Gastrocnemius medialis (tissue), 4 donors: ENCODE results near the gene SEMA3G. TPM values are rescaled to one million over a fixed set of nuclear protein-coding genes. Genes with fewer than 3 reads are reported as not detected.

Experiments
- ATAC-seq, 2 donors: fragments of 150-250 bp; one replicate each; pipeline ENCODE4 v1.9.1; 2016
- DNase-seq, 2 donors: peaks; one replicate each; pipeline ENCODE4 v3.0.0-alpha.2; 2019
- H3K27ac ChIP-seq, 4 donors: fragments of 200-600 bp; sonication (generic); 1 replicate in 1 of 4; 2 replicates in 3 of 4; pipeline ENCODE4 v1.5.1; 2016 to 2018; ENCODE audit warnings: mild to moderate bottlenecking in 2 of 4, moderate library complexity in 1 of 4
- H3K27me3 ChIP-seq, 3 donors: fragments of 200-600 bp; sonication (generic) in 2 of 3; 1 replicate in 1 of 3; 2 replicates in 2 of 3; pipeline versions ENCODE4 v1.5.1 to v1.6.0; 2016 to 2019; ENCODE audit warnings: mild to moderate bottlenecking in 1 of 3, moderate library complexity in 1 of 3
- H3K36me3 ChIP-seq, 2 donors: fragments of 200-600 bp; sonication (generic) in 1 of 2; one replicate each; pipeline ENCODE4 v1.5.1; 2017 to 2018
- H3K4me1 ChIP-seq, 2 donors: fragments of 200-600 bp; sonication (generic) in 1 of 2; one replicate each; pipeline ENCODE4 v1.5.1; 2016 to 2017; ENCODE audit warnings: mild to moderate bottlenecking in 2 of 2
- H3K4me3 ChIP-seq, 4 donors: fragments of 200-600 bp; sonication (generic) in 3 of 4; 1 replicate in 1 of 4; 2 replicates in 3 of 4; pipeline ENCODE4 v1.5.1; 2016 to 2019; ENCODE audit warnings: mild to moderate bottlenecking in 2 of 4
- H3K9me3 ChIP-seq, 3 donors: fragments of 200-600 bp; sonication (generic) in 2 of 3; 1 replicate in 1 of 3; 2 replicates in 2 of 3; pipeline ENCODE4 v1.5.1; 2016 to 2019
- POLR2A ChIP-seq, 2 donors: fragments of 450-650 bp; IDR thresholded peaks; one replicate each; pipeline ENCODE4 v1.6.1; 2017; ENCODE audit warnings: antibody characterized with exemption in 2 of 2, mild to moderate bottlenecking in 2 of 2, moderate library complexity in 2 of 2
- in situ Hi-C, 4 donors: fragments of 200-750 bp; cut with MboI; loops; one replicate each; pipeline versions ENCODE4 v1.15.0 to v1.8.0; 2017; ENCODE audit warnings: low sequenced_read_pairs in 4 of 4
- intact Hi-C: fragments of 100-400 bp; cut with DNase I; formaldehyde crosslinking; loops from one replicate; pipeline ENCODE4 v1.15.1; 2023; ENCODE audit warnings: low total_unique reads
- total RNA-seq, 4 donors: library from RNA; depleted of rRNA; stranded (reverse); fragments of >200 nt; gene quantifications; one replicate each; pipeline versions ENCODE4 v1.1.0 to v1.2.3, GENCODE V29; 2016
- TF ChIP-seq, protein P1 (sequence below), 5 experiments: fragments of 450-650 bp in 3 of 5; fragments of 200-600 bp in 2 of 5; sonication (generic) in 2 of 5; IDR thresholded peaks in 4 of 5; conservative IDR thresholded peaks in 1 of 5; 1 replicate in 4 of 5; 2 replicates in 1 of 5; pipeline ENCODE4 v1.5.1; 2016 to 2019; ENCODE audit warnings: antibody characterized with exemption in 5 of 5, mild to moderate bottlenecking in 3 of 5, moderate library complexity in 3 of 5

The SEMA3G gene
- total RNA-seq, 4 donors from 2014 or later: 3.8 to 20.3 (median 13.1) TPM

DNA sequence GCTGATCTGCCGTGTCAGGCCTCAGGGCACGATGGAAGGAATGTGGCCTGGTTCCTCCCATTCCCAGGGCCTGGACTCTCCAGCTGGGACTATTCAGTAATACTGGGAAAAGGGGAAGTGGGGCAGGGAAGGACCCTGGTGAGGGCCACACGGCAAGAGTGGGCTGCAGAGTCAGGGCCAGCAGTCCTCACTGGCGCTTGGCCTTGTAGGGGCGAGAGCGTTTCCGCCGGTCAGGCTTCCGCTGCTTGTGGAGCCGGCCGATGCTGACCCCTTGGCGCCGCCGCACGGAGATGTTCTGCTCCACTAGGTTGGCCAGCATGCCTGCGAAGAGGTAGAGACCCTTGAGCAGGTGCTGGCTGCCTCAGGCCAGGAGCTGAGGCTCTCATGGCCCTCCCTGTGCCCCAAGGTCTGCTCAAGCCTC, 42.8 kb downstream of the SEMA3G start:
- no peak for TF ChIP-seq POLR2A (IDR thresholded peaks at IDR 0.05)
- TF ChIP-seq, protein P1, sequence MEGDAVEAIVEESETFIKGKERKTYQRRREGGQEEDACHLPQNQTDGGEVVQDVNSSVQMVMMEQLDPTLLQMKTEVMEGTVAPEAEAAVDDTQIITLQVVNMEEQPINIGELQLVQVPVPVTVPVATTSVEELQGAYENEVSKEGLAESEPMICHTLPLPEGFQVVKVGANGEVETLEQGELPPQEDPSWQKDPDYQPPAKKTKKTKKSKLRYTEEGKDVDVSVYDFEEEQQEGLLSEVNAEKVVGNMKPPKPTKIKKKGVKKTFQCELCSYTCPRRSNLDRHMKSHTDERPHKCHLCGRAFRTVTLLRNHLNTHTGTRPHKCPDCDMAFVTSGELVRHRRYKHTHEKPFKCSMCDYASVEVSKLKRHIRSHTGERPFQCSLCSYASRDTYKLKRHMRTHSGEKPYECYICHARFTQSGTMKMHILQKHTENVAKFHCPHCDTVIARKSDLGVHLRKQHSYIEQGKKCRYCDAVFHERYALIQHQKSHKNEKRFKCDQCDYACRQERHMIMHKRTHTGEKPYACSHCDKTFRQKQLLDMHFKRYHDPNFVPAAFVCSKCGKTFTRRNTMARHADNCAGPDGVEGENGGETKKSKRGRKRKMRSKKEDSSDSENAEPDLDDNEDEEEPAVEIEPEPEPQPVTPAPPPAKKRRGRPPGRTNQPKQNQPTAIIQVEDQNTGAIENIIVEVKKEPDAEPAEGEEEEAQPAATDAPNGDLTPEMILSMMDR (IDR thresholded peaks at IDR 0.05 in 4 of 5, conservative IDR thresholded peaks at IDR 0.05 in 1 of 5): no peak
- DNase-seq: no peak
- in situ Hi-C loops (no loop called here), intact Hi-C loops (no loop called here)
- Histone ChIP-seq H3K36me3 (peaks cover 0 to 70% of the 10 kb centered on the region in 2 donors), H3K4me3 (no peak overlapping the region), H3K4me1 (peaks cover 0 to 7% of the 10 kb centered on the region in 2 donors), H3K27me3 (no peaks in the 10 kb centered on the region), H3K9me3 (no peaks in the 10 kb centered on the region), H3K27ac (no peak overlapping the region)
- no peak for ATAC-seq

DNA sequence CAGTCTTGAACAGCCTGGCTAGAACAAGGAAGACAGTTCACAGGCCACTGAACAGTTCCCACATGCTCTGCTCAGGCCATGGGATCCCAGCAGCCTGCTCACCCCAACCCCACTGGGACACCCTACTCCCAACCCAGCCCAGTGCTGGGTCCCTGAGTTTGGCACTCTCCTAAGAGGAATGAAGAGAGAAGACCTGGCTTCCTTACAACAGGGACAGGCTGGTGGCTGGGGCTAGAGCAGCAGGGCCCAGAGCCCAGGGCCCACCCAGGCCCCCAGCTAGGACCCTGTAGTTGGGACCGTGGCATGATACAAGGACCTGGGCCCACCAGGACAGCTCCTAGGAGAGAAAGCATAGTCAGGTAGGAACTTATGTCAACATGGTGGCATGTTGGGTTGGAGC, 43.4 kb downstream of the SEMA3G start:
- peaks cover 0 to 7% of the 10 kb centered on the region in 2 donors for H3K4me1 ChIP-seq
- H3K27me3 ChIP-seq: no peaks in the 10 kb centered on the region
- in situ Hi-C loops (no loop called here), intact Hi-C loops (no loop called here)
- DNase-seq (no peak), ATAC-seq (no peak)
- H3K9me3 ChIP-seq: no peaks in the 10 kb centered on the region
- no peak overlapping the region for H3K4me3 ChIP-seq
- H3K36me3 ChIP-seq: peaks cover 0 to 64% of the 10 kb centered on the region in 2 donors
- H3K27ac ChIP-seq: no peak overlapping the region
- no peak for TF ChIP-seq POLR2A (IDR thresholded peaks at IDR 0.05)
- TF ChIP-seq, protein P1 (IDR thresholded peaks at IDR 0.05 in 4 of 5, conservative IDR thresholded peaks at IDR 0.05 in 1 of 5): no peak

DNA sequence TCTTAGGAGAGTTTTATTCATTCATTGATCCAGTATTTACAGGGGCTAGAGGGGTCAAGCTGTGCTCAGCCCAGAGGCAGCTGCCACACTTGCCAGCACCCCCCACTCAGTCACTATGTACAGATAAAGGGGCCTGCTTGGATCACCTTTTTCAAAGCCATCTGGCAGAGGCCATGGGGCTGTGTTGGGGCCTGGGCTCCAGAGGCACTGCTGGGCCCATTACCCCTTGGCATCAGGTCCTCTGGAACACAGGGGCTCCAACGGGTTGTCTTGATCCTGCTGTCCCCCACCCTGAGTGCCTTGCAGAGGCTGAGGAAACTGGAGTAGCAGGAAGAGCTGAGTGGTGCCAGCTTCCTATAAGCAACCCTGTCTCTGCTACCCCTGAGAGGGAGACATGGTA, 43.9 kb downstream of the SEMA3G start:
- peaks cover 0 to 59% of the 10 kb centered on the region in 2 donors for H3K36me3 ChIP-seq
- in situ Hi-C loops (no loop called here), intact Hi-C loops (no loop called here)
- no peak for ATAC-seq
- H3K27me3 ChIP-seq: no peaks in the 10 kb centered on the region
- H3K4me3 ChIP-seq: no peak overlapping the region
- TF ChIP-seq POLR2A (IDR thresholded peaks at IDR 0.05): no peak
- TF ChIP-seq, protein P1 (IDR thresholded peaks at IDR 0.05 in 4 of 5, conservative IDR thresholded peaks at IDR 0.05 in 1 of 5): no peak
- no peak for DNase-seq
- H3K4me1 ChIP-seq: peaks cover 0 to 7% of the 10 kb centered on the region in 2 donors
- H3K9me3 ChIP-seq: no peaks in the 10 kb centered on the region
- H3K27ac ChIP-seq: no peak overlapping the region

DNA sequence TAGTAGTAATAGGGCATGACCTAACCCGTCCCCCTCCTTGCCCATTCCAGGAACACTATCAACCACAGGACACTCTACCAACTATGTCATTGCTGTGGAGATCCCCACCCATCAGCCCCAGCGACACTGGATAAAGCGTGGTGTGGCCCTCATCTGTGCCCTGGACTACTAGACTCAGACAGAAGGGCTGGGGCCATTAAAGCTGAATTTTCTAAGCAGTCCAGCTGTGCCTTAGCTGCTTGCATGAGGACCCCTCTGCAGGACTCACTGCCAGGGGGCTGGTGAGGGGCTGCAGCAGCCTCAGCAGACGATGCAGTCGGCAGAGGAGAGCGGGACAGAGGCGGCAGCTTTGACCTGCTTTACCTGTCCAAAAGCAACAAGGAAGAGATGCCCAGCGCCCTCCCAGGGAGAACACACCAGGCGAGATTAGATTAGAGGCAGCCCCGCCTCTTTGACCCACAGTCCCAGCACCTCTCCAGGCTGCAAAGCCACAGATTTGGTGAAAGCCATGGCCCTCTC, 44.6 kb downstream of the SEMA3G start:
- Histone ChIP-seq H3K4me3 (no peak overlapping the region), H3K4me1 (peaks cover 0 to 7% of the 10 kb centered on the region in 2 donors), H3K27ac (no peak overlapping the region), H3K9me3 (no peaks in the 10 kb centered on the region), H3K27me3 (no peaks in the 10 kb centered on the region), H3K36me3 (peaks cover 0 to 52% of the 10 kb centered on the region in 2 donors)
- TF ChIP-seq, protein P1 (IDR thresholded peaks at IDR 0.05 in 4 of 5, conservative IDR thresholded peaks at IDR 0.05 in 1 of 5): no peak
- TF ChIP-seq POLR2A (IDR thresholded peaks at IDR 0.05): no peak
- intact Hi-C loops: no loop called here
- ATAC-seq (no peak), DNase-seq (no peak)
- in situ Hi-C loops: no loop called here

DNA sequence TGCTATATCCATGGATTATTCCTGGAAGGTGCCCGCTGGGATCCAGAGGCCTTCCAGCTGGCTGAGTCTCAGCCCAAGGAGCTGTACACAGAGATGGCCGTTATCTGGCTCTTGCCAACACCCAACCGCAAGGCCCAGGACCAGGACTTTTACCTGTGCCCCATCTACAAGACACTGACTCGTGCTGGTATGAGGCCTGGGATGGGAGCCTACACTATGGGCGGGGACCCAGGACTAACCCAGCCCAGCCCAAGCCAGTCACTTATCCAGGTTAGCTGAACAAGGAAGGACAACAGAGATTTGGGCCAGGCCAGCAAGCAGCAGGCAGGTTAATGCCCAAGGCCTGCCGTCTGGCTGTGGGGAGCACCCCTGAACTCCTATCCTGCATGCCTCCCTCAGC, 45.3 kb downstream of the SEMA3G start:
- H3K4me1 ChIP-seq: peaks cover 0 to 7% of the 10 kb centered on the region in 2 donors
- peaks cover 0 to 44% of the 10 kb centered on the region in 2 donors for H3K36me3 ChIP-seq
- no peak overlapping the region for H3K4me3 ChIP-seq
- DNase-seq: no peak
- intact Hi-C loops: no loop called here
- TF ChIP-seq, protein P1 (IDR thresholded peaks at IDR 0.05 in 4 of 5, conservative IDR thresholded peaks at IDR 0.05 in 1 of 5): no peak
- TF ChIP-seq POLR2A (IDR thresholded peaks at IDR 0.05): no peak
- no peaks in the 10 kb centered on the region for H3K27me3 ChIP-seq
- in situ Hi-C loops: no loop called here
- ATAC-seq: no peak
- H3K9me3 ChIP-seq: no peaks in the 10 kb centered on the region
- H3K27ac ChIP-seq: no peak overlapping the region
